Hepatocyte (in vitro differentiated cells): Measurements from ENCODE around the gene PIK3R2.

ENCODE experiments used
- EZH2 ChIP-seq: fragments of 200-600 bp; sonication (generic); IDR thresholded peaks from 2 replicates; pipeline ENCODE4 v1.6.1; 2016; ENCODE audit warnings: antibody characterized with exemption, mild to moderate bottlenecking, borderline replicate concordance
- TF ChIP-seq, protein P1 (sequence below): fragments of 200-600 bp; sonication (generic); IDR thresholded peaks from 2 replicates; pipeline ENCODE4 v1.5.1; 2016; ENCODE audit warnings: antibody characterized with exemption, mild to moderate bottlenecking; ENCODE audit not compliant: poor library complexity

DNA sequence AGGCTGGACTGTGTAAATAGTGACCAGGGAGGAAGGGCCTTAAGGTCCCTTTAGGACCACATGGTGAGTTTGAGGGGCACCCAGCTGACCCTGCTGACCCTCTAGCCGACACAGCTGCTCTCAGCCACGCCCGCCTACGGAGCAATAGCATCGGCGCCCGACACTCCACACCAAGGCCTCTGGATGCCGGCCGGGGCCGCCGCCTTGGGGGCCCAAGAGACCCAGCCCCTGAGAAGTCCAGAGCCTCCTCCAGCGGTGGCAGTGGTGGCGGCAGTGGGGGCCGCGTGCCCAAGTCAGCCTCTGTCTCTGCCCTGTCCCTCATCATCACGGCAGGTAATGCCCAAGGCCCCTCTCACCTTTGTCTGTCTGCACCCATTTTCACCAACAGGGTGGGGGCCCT is 8.6 kb upstream of the PIK3R2 start:
- TF ChIP-seq, protein P1, sequence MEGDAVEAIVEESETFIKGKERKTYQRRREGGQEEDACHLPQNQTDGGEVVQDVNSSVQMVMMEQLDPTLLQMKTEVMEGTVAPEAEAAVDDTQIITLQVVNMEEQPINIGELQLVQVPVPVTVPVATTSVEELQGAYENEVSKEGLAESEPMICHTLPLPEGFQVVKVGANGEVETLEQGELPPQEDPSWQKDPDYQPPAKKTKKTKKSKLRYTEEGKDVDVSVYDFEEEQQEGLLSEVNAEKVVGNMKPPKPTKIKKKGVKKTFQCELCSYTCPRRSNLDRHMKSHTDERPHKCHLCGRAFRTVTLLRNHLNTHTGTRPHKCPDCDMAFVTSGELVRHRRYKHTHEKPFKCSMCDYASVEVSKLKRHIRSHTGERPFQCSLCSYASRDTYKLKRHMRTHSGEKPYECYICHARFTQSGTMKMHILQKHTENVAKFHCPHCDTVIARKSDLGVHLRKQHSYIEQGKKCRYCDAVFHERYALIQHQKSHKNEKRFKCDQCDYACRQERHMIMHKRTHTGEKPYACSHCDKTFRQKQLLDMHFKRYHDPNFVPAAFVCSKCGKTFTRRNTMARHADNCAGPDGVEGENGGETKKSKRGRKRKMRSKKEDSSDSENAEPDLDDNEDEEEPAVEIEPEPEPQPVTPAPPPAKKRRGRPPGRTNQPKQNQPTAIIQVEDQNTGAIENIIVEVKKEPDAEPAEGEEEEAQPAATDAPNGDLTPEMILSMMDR = no peak
- no peak for TF ChIP-seq EZH2
